ENCODE measurements around the gene FMNL3. TPM values are rescaled to one million over a fixed set of nuclear protein-coding genes. Genes with fewer than 3 reads are reported as not detected.

Gene FMNL3
- total and polyA plus RNA-seq, 2 of the 13 experiments (the other 11 are each of a cell fraction or from before 2014, with no cell fraction given) = 0.44 to 1.1 TPM

GRCh38 chr12:49707128-49707811, at the start of gene FMNL3 (continued):
- TF ChIP-seq ZHX2 (IDR thresholded peaks at IDR 0.05; ENCODE audit: low read depth) = no peak
- no peak for TF ChIP-seq ZHX2 (CRISPR knock-in tag; IDR thresholded peaks at IDR 0.05; ENCODE audit: borderline replicate concordance)
- TF ChIP-seq ZFYVE20 (CRISPR knock-in tag; IDR thresholded peaks at IDR 0.05; ENCODE audit: borderline replicate concordance, low read depth) = 0 out of 2 replicates have a peak, but pooled peaks have one; percentile 48
- no peak for TF ChIP-seq HNRNPUL1 (IDR thresholded peaks at IDR 0.05; ENCODE audit: low read depth, low read length)
- peak; percentile 60; the same call in 1 of the 2 replicates for TF ChIP-seq JDP2 (CRISPR knock-in tag; IDR thresholded peaks at IDR 0.05; ENCODE audit: borderline replicate concordance)
- no peak for TF ChIP-seq SNAPC4 (CRISPR knock-in tag; IDR thresholded peaks at IDR 0.05)
- TF ChIP-seq ZNF407 (CRISPR knock-in tag; IDR thresholded peaks at IDR 0.05; ENCODE audit: not compliant biosample characterization) = no peak
